Karpas-422 (cell line): Measurements from ENCODE around the gene TRPM7. TPM values are rescaled to one million over a fixed set of nuclear protein-coding genes. Genes with fewer than 3 reads are reported as not detected.

Source experiments
- DNase-seq: peaks from one replicate; pipeline ENCODE4 v3.0.0-alpha.2; 2015
- H2AFZ ChIP-seq: fragments of 200-600 bp; sonication (generic); 2 replicates; pipeline ENCODE4 v1.6.1; 2014; ENCODE audit warnings: antibody characterized with exemption, low read length, mixed read lengths
- H3K27ac ChIP-seq: fragments of 200-600 bp; sonication (generic); 2 replicates; pipeline ENCODE4 v1.5.1; 2014; ENCODE audit warnings: mild to moderate bottlenecking, low read length, moderate library complexity
- H3K27me3 ChIP-seq: fragments of 200-600 bp; sonication (generic); 2 replicates; pipeline ENCODE4 v1.6.1; 2014; ENCODE audit warnings: low read length, mixed read lengths
- H3K36me3 ChIP-seq: fragments of 200-600 bp; sonication (generic); 2 replicates; pipeline ENCODE4 v1.6.1; 2014; ENCODE audit warnings: low read length, mixed read lengths; ENCODE audit not compliant: insufficient read depth
- H3K4me1 ChIP-seq: fragments of 200-600 bp; sonication (generic); 2 replicates; pipeline ENCODE4 v1.6.1; 2014; ENCODE audit warnings: mild to moderate bottlenecking, low read length, mixed read lengths
- H3K4me2 ChIP-seq: fragments of 200-600 bp; sonication (generic); 2 replicates; pipeline ENCODE4 v1.6.1; 2014; ENCODE audit warnings: low read length, low read depth, mild to moderate bottlenecking; ENCODE audit not compliant: poor library complexity, severe bottlenecking
- H3K4me3 ChIP-seq: fragments of 200-600 bp; sonication (generic); 2 replicates; pipeline ENCODE4 v1.5.1; 2014; ENCODE audit warnings: mild to moderate bottlenecking, antibody characterized with exemption, low read length, mixed read lengths
- H3K79me2 ChIP-seq: fragments of 200-600 bp; sonication (generic); 2 replicates; pipeline ENCODE4 v1.6.1; 2014; ENCODE audit warnings: mild to moderate bottlenecking, low read length, mixed read lengths
- H3K9ac ChIP-seq: fragments of 200-600 bp; sonication (generic); 2 replicates; pipeline ENCODE4 v1.6.0; 2014; ENCODE audit warnings: low read length
- H3K9me2 ChIP-seq: fragments of 200-600 bp; sonication (generic), shearing (Covaris generic); replicated peaks from 2 replicates; pipeline ENCODE4 v1.6.0; 2014; ENCODE audit warnings: mild to moderate bottlenecking, low read length, moderate library complexity; ENCODE audit not compliant: insufficient read depth
- H3K9me3 ChIP-seq: fragments of 300-700, 200-600 bp; sonication (generic); 2 replicates; pipeline ENCODE4 v1.6.1; 2014; ENCODE audit warnings: low read length, mixed read lengths
- H4K20me1 ChIP-seq: fragments of 200-600 bp; sonication (generic); 2 replicates; pipeline ENCODE4 v1.6.1; 2014; ENCODE audit warnings: mild to moderate bottlenecking, antibody characterized with exemption, low read length, low read depth; ENCODE audit not compliant: insufficient read depth
- small RNA-seq: library from RNA; depleted of rRNA; stranded (forward); fragments of <200 nt; gene quantifications from one replicate; pipeline ENCODE3, GENCODE V24; 2014
- total RNA-seq: library from RNA; depleted of rRNA; stranded (reverse); fragments of >200 nt; shearing (Covaris generic); gene quantifications from 2 replicates; pipeline ENCODE4 v1.2.3, GENCODE V29; 2014; ENCODE audit warnings: low replicate concordance; rRNA removed

The TRPM7 gene
- total RNA-seq, 1 experiment from 2014 or later, result 64.6 TPM

DNA sequence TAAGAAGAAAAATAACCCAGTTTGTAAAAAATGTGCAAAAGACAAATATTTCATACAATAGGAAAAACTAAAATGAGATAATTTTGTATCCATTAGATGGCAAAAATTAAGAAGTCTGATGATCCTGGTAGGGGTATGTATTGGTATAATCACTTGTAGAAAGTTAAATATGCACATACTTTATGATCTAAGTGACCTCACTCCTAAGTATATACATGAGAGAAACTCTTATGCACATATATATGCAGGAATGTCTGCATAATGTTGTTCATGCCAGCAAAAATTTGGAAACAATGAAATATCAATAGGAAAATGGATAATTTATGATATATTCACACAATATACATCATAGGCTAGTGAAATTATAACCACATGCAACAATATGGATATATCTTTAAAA is 173.6 kb downstream of the TRPM7 start:
- H2AFZ ChIP-seq, result no peak overlapping the region
- no peak overlapping the region for H3K4me2 ChIP-seq
- H3K27ac ChIP-seq, result no peak overlapping the region
- H4K20me1 ChIP-seq, result no peaks in the 10 kb centered on the region
- H3K79me2 ChIP-seq, result no peaks in the 10 kb centered on the region
- H3K4me3 ChIP-seq, result no peak overlapping the region
- H3K9me3 ChIP-seq, result no peaks in the 10 kb centered on the region
- no peaks in the 10 kb centered on the region for H3K4me1 ChIP-seq
- no peaks in the 10 kb centered on the region for H3K9me2 ChIP-seq
- H3K9ac ChIP-seq, result no peak overlapping the region
- H3K27me3 ChIP-seq, result no peaks in the 10 kb centered on the region
- DNase-seq, result no peak
- H3K36me3 ChIP-seq, result no peaks in the 10 kb centered on the region

Small RNA genes lying within 50 kb of the gene (small RNA-seq; reads per million reads assigned to genes)
- not detected for gene RN7SL354P

Other genes starting within 250 kb of the TRPM7 start
- gene USP50, start 140.1 kb downstream of the TRPM7 start, total RNA-seq, result not detected in 2 replicates
- gene SPPL2A, start 78.9 kb upstream of the TRPM7 start, total RNA-seq, result 34.8 and 84.8 TPM in 2 replicates
- 13.6 and 26.5 TPM in 2 replicates for gene AP4E1, start 221.9 kb upstream of the TRPM7 start, total RNA-seq